OCI-LY7 (cell line): ENCODE results near the gene HAPSTR1. TPM values are rescaled to one million over a fixed set of nuclear protein-coding genes. Genes with fewer than 3 reads are reported as not detected.

ENCODE experiments used
- BruUV-seq: library from RNA; stranded (reverse); fragments of 400-500 nt; replicated peaks from 2 replicates; lab custom pipeline; 2021; lab: Mats Ljungman, UMichigan
- CTCF ChIA-PET: fragments of 300-600 bp; sonication (Branson Sonifier 250); formaldehyde crosslinking; loops from one replicate; lab custom pipeline; 2022; ENCODE audit warnings: antibody characterized with exemption; ENCODE audit not compliant: unreplicated experiment; lab: Charles Lee
- POLR2A ChIA-PET: fragments of 300-600 bp; sonication (Branson Sonifier 250); formaldehyde crosslinking; loops from one replicate; lab custom pipeline; 2022; ENCODE audit warnings: antibody characterized with exemption; lab: Charles Lee
- DNase-seq: peaks from one replicate; pipeline ENCODE4 v3.0.0-alpha.2; 2015; ENCODE audit warnings: low spot score
- H2AFZ ChIP-seq: fragments of 200-600 bp; sonication (generic), shearing (Covaris generic); 2 replicates; pipeline ENCODE4 v1.6.1; 2014; ENCODE audit warnings: mild to moderate bottlenecking, antibody characterized with exemption, low read length, moderate library complexity
- H3K27ac ChIP-seq: fragments of 200-600 bp; sonication (generic); 2 replicates; pipeline ENCODE4 v1.5.1; 2014; ENCODE audit warnings: mixed run types, low read depth, mild to moderate bottlenecking, moderate library complexity, low read length, inconsistent platforms; ENCODE audit not compliant: poor library complexity, severe bottlenecking
- H3K36me3 ChIP-seq: fragments of 200-600 bp; sonication (generic); 2 replicates; pipeline ENCODE4 v1.6.1; 2014; ENCODE audit warnings: mild to moderate bottlenecking, antibody characterized with exemption, low read length, moderate library complexity, mixed read lengths; ENCODE audit not compliant: insufficient read depth
- H3K4me1 ChIP-seq: fragments of 200-600 bp; sonication (generic); 2 replicates; pipeline ENCODE4 v1.5.1; 2014; ENCODE audit warnings: mild to moderate bottlenecking, low read length; ENCODE audit not compliant: insufficient read depth, poor library complexity, severe bottlenecking
- H3K4me2 ChIP-seq: fragments of 200-600 bp; sonication (generic); 2 replicates; pipeline ENCODE4 v1.6.1; 2014; ENCODE audit warnings: mild to moderate bottlenecking, low read length
- H3K4me3 ChIP-seq: fragments of 200-600 bp; sonication (generic); 2 replicates; pipeline ENCODE4 v1.5.1; 2014; ENCODE audit warnings: mild to moderate bottlenecking, low read depth, low read length; ENCODE audit not compliant: poor library complexity, severe bottlenecking
- H3K79me2 ChIP-seq: fragments of 200-600 bp; sonication (generic); 2 replicates; pipeline ENCODE4 v1.6.1; 2016; ENCODE audit warnings: low read depth, mild to moderate bottlenecking, low read length, moderate library complexity, mixed read lengths; ENCODE audit not compliant: insufficient read depth
- H3K9me2 ChIP-seq: fragments of 200-600 bp; sonication (generic); 2 replicates; pipeline ENCODE4 v1.6.1; 2016; ENCODE audit warnings: mild to moderate bottlenecking, low read length, mixed read lengths; ENCODE audit not compliant: insufficient read depth
- H3K9me3 ChIP-seq: fragments of 200-600 bp; sonication (generic); 2 replicates; pipeline ENCODE4 v1.6.1; 2014; ENCODE audit warnings: mild to moderate bottlenecking, mixed run types, low read length, mixed read lengths
- H4K20me1 ChIP-seq: fragments of 200-600 bp; sonication (generic); 2 replicates; pipeline ENCODE4 v1.6.1; 2014; ENCODE audit warnings: mild to moderate bottlenecking, antibody characterized with exemption, low read length, moderate library complexity, mixed read lengths; ENCODE audit not compliant: insufficient read depth
- CTCF ChIP-seq: fragments of 200-600 bp; sonication (generic); conservative IDR thresholded peaks from 2 replicates; pipeline ENCODE4 v1.5.1; 2014; ENCODE audit warnings: mild to moderate bottlenecking, antibody characterized with exemption, low read length, moderate library complexity, mixed read lengths
- EZH2phosphoT487 ChIP-seq: fragments of 200-600 bp; sonication (generic); IDR thresholded peaks from 2 replicates; pipeline ENCODE4 v1.6.1; 2018; ENCODE audit warnings: low read depth, borderline replicate concordance, mild to moderate bottlenecking, mixed run types, antibody characterized with exemption, low read length, moderate library complexity, mixed read lengths
- intact Hi-C: fragments of 100-400 bp; cut with micrococcal nuclease; formaldehyde crosslinking; loops from one replicate; pipeline ENCODE4 v1.10.0; 2022; ENCODE audit not compliant: unreplicated experiment
- total RNA-seq, 2 experiments: library from RNA; depleted of rRNA in 1 of 2; stranded (reverse); fragments of >200 nt in 1 of 2; shearing (Covaris generic) in 1 of 2; gene quantifications; 2 replicates each; pipeline ENCODE4 v1.2.3, GENCODE V29; 2014 to 2022

The HAPSTR1 gene
- total RNA-seq, 2 experiments from 2014 or later: 50.9 to 71.5 TPM

GRCh38 chr16:9125658-9126505 is 34.4 kb downstream of the HAPSTR1 start:
- Histone ChIP-seq H2AFZ (no peak overlapping the region), H3K4me1 (peaks cover 12% of the 10 kb centered on the region), H3K9me3 (no peaks in the 10 kb centered on the region), H3K27ac (no peak overlapping the region), H3K4me2 (no peak overlapping the region), H3K4me3 (no peak overlapping the region), H4K20me1 (no peaks in the 10 kb centered on the region; the same call in 1 of the 2 replicates), H3K9me2 (no peaks in the 10 kb centered on the region), H3K36me3 (peaks cover 31% of the 10 kb centered on the region), H3K79me2 (no peaks in the 10 kb centered on the region)
- BruUV-seq: no TSS peak
- intact Hi-C loops: no loop called here
- POLR2A ChIA-PET: no interaction called here
- no peak for DNase-seq
- TF ChIP-seq CTCF (no peak), EZH2phosphoT487 (no peak)
- CTCF ChIA-PET: interaction anchor here (0.5 kb wide), 1 partner anchor 13 kb away, joined by 3 read pairs; no protein-coding TSS in a partner anchor

- TF ChIP-seq EZH2phosphoT487 (no peak), CTCF (no peak)
- no peaks in the 10 kb centered on the region for H3K79me2 ChIP-seq
- POLR2A ChIA-PET: no interaction called here
- intact Hi-C loops: no loop called here
- no peak overlapping the region for H2AFZ ChIP-seq
- H3K9me3 ChIP-seq: no peaks in the 10 kb centered on the region
- H3K4me3 ChIP-seq: no peak overlapping the region
- no peak for DNase-seq
- no peaks in the 10 kb centered on the region for H3K9me2 ChIP-seq
- peaks cover 12% of the 10 kb centered on the region for H3K4me1 ChIP-seq
- CTCF ChIA-PET: no interaction called here
- H4K20me1 ChIP-seq: no peaks in the 10 kb centered on the region; the same call in 1 of the 2 replicates
- H3K27ac ChIP-seq: no peak overlapping the region
- no TSS peak for BruUV-seq
- H3K36me3 ChIP-seq: peaks cover 24% of the 10 kb centered on the region; the same call in 1 of the 2 replicates
- H3K4me2 ChIP-seq: no peak overlapping the region
These were observed 35.2 kb downstream of the HAPSTR1 start for GRCh38 chr16:9126609-9127008.
